ENCODE data around the gene BLACAT1.

BLACAT1 gene

GRCh38 chr1:205455581-205456382 lies at the start of gene BLACAT1:
TSS of gene BLACAT1 (minus strand) at chr1:205456045.
- no peak for DNase-seq

GRCh38 chr1:205505076-205505729 lies 49.4 kb upstream of the BLACAT1 start:
- DNase-seq = no peak

DNA sequence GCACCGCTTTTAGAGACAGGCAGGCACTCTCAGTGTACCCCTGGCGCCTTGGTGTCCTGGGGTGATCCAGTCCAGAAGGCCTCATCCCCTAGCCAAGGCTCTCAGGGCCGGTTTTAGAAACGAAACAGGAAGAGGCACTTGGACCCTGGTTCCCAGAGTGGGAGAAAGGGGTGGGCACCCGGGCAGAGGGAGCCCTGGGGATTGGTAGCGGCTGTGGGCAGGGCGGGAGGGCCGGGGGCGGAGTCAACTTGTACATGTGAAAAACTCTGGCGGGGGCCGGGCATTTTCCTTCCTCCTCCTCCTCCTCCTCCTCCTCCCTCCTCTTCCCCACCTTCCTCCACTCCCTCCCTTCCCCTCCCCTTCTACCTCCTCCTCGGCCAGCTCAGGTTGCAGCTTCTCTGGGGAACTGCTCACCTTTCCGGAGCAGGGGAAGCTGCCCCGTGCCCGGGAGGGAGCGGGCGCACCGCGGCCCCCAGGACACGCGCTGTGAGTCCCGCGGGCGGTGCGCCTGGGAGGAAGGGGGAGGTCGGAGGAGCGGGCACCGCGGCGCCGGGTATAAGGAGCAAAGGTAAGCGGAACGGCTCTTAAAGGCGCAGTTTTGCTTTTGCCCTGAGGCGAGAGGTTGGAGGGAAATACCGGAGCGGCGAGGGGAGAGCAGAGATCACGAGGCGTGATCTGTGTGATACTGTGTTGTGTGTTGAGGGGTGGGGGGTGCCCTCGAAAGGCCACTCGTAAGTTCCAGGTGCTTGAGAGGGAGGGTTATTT lies 48.6 kb upstream of the BLACAT1 start, which contains the start of gene CDK18:
Gene CDK18 (plus strand): TSS at position 359 of the 765 bp plus-strand sequence. CDS start 18,499 bp downstream, outside the sequence.
- DNase-seq = peak; percentile 65

DNA sequence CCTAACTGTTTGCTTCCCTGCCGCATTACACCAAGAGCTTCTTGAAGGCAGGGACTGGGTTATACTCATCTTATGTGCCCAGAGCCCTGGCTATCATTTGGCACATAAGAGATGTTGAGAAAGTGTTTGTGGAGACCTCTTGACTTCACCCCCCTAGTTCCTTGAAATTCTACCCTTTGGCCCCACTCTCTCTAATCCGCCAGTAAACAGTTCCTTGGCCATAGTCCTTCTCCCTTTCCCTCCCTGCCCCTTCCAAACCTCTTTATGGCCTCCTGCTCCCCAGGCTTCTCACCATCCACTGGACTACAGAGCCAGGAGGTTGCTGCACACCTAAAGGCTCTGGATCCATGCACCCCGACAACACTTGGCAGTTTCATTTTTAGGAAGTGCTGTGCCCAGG lies 47.1 kb upstream of the BLACAT1 start:
- no peak for DNase-seq

- DNase-seq = no peak
These were observed 46.4 kb upstream of the BLACAT1 start for GRCh38 chr1:205502111-205502810.

DNA sequence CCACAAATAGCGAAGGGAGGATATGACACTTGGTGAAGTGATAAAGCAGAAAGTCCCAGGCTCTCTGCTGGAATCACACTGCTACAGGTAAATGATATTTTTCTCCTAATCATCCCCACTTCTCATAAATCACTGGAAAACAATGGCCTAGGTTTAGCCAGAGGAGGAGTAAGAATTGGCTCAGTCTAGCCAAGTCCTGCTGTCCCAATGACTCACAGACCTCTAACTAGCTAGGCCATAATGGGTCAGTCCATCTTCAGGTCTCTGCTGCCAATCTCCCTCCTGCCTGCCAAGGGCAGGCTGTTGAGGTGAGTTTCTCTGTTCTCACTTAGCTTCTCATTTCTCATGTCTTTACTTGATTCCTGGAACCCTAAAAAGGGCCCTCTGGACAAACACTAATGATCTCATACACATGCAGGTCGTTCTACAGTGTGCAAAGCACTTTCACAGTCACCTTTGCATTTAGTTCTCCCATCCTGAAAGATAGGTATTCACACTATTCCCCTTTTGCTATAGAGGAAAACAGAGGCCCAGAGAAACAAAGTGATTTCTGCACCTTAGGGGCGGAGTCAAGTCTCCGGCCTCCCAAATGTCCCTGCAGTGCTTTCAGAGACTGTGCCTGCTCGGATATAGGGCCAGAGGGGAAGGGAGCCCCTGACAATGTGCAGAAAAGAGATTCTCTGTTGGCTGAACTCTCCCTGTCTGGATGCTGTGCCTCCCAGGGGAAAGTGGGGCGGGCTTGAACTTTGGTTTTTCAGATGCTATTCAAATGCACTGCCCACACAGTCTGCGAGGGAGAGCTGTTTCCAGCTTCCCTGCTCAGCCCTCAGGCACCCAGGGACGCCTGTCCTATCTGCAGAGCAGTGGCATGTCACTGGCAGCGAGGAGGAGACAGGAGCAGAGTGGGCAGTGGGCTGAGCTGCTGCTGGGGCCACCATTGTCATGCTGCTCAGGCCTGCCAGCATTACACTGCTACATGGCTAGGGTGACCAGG lies 44.7 kb upstream of the BLACAT1 start:
- DNase-seq = no peak

DNA sequence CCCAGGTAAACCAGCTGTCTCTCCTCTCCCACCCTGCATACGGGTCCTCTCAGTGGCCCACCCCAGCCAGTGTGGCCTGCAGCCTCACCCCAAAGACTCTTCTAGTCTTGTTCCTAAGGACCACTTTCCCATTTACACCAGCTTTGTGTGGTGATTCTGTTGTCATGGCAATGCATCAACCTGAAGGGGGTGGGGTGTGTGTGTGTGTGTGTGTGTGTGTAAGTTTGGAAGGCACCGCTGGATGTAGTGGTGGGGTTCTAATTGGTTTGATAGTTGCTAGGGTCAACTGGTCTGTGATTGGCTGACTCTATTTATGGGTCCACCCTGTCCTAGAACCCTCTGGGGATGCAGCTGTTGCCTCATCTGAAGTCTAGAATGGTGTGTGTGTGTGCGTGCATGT lies 43.9 kb upstream of the BLACAT1 start:
- DNase-seq = no peak

- no peak for DNase-seq
These were observed 41.5 kb upstream of the BLACAT1 start for GRCh38 chr1:205497351-205497750.

GRCh38 chr1:205496661-205497060 lies 40.8 kb upstream of the BLACAT1 start:
- no peak for DNase-seq

DNA sequence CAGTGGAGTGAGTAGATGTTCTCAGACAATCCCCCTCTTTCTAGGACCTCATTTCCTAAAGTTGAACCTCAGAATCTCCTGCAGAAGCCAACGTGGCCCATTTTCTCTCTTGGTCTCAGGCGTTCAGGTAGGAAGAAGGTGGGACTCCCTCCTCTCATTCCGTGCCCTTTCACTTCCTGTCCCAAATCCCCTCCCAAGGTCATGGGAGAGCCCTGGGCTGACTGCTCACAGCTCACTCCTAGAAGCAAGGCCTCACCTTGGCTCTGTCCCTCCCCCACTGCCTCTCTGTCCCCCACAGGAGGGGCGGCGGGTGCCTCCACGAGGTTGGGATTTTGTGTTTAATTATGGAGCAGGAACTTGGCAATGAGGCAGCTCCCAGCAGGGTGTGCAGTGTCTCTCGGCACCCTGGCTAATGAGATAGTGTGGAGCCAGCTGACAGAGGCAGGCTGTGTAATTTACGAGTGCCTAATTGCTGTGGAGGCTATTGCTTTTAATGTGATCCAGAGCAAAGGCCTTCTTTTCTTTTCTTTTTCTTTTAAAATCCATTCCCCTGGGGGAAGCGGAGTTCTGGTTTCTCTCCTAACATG lies 39.5 kb upstream of the BLACAT1 start:
- no peak for DNase-seq

GRCh38 chr1:205494115-205494514 lies 38.3 kb upstream of the BLACAT1 start:
- DNase-seq = no peak

- no peak for DNase-seq
These were observed 37.6 kb upstream of the BLACAT1 start for GRCh38 chr1:205493241-205494085.

- DNase-seq = no peak
These were observed 36.9 kb upstream of the BLACAT1 start for GRCh38 chr1:205492774-205493173.

- no peak for DNase-seq
These were observed 36.4 kb upstream of the BLACAT1 start for GRCh38 chr1:205492201-205492667.

DNA sequence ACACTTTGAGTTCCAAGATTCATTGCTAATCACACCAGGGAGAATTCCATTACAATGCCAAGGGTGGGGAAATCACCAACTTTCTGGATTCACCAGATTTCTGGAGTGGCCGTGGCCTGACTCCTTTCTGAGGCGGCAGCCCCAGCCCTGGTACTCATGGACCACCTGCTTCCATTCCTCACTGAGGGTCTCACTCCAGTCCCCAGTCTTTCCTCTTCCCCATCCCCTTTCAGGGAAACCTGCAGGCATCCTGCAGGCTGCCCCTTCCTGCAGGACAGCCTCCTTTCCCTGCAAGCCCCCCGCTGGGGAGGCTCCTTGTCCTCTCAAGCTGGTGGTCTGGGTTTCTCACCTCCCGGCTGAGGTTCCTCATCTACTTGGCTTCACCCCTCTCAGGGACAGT lies 35.9 kb upstream of the BLACAT1 start:
- DNase-seq = no peak

- peak; percentile 56 for DNase-seq
These were observed 32.4 kb upstream of the BLACAT1 start for GRCh38 chr1:205488074-205488723.

GRCh38 chr1:205486258-205486657 lies 30.4 kb upstream of the BLACAT1 start:
- DNase-seq = no peak

GRCh38 chr1:205484985-205485967 lies 29.4 kb upstream of the BLACAT1 start:
- DNase-seq = peak; percentile 72
